Measurements from ENCODE around the gene IL17RD.

IL17RD gene

GRCh38 chr3:57133157-57133556 lies 32.0 kb downstream of the IL17RD start:
- Histone ChIP-seq H3K4me1 (ENCODE audit: control insufficient read depth, low read length) (no peaks in the 10 kb centered on the region), H4K20me1 (ENCODE audit: control insufficient read depth, insufficient read depth, low read depth, low read length) (no peaks in the 10 kb centered on the region), H3K9me3 (ENCODE audit: control insufficient read depth, insufficient read depth, low read length) (no peaks in the 10 kb centered on the region), H3K4me2 (ENCODE audit: low read length) (no peak overlapping the region), H3K79me2 (ENCODE audit: control insufficient read depth, low read length) (no peaks in the 10 kb centered on the region), H3K36me3 (ENCODE audit: control insufficient read depth, low read length) (no peaks in the 10 kb centered on the region), H3K4me3 (ENCODE audit: low read length) (no peak overlapping the region), H3K9me2 (replicated peaks; ENCODE audit: control insufficient read depth, low read length) (no peaks in the 10 kb centered on the region), H3F3A (ENCODE audit: control insufficient read depth, insufficient read depth) (no peaks in the 10 kb centered on the region), H3K27ac (ENCODE audit: low read depth, low read length) (no peak overlapping the region), H3K27me3 (ENCODE audit: control insufficient read depth, low read length) (peaks cover 4% of the 10 kb centered on the region; the same call in 1 of the 2 replicates)
- no peak for TF ChIP-seq EZH2phosphoT487 (IDR thresholded peaks at IDR 0.05; ENCODE audit: borderline replicate concordance, low read length)
- no peak for TF ChIP-seq CTCF (IDR thresholded peaks at IDR 0.05; ENCODE audit: low read depth, low read length, poor library complexity, severe bottlenecking)

GRCh38 chr3:57132674-57133073 lies 32.5 kb downstream of the IL17RD start:
- no peak overlapping the region for H3K4me2 ChIP-seq (ENCODE audit: low read length)
- no peaks in the 10 kb centered on the region for H3K4me1 ChIP-seq (ENCODE audit: control insufficient read depth, low read length)
- no peak overlapping the region for H3K4me3 ChIP-seq (ENCODE audit: low read length)
- TF ChIP-seq CTCF (IDR thresholded peaks at IDR 0.05; ENCODE audit: low read depth, low read length, poor library complexity, severe bottlenecking) (no peak), EZH2phosphoT487 (IDR thresholded peaks at IDR 0.05; ENCODE audit: borderline replicate concordance, low read length) (no peak)
- no peaks in the 10 kb centered on the region for H3F3A ChIP-seq (ENCODE audit: control insufficient read depth, insufficient read depth)
- H3K27ac ChIP-seq (ENCODE audit: low read depth, low read length), result no peak overlapping the region
- peaks cover 4% of the 10 kb centered on the region; the same call in 1 of the 2 replicates for H3K27me3 ChIP-seq (ENCODE audit: control insufficient read depth, low read length)
- H3K9me3 ChIP-seq (ENCODE audit: control insufficient read depth, insufficient read depth, low read length), result no peaks in the 10 kb centered on the region
- H3K79me2 ChIP-seq (ENCODE audit: control insufficient read depth, low read length), result no peaks in the 10 kb centered on the region
- no peaks in the 10 kb centered on the region for H3K36me3 ChIP-seq (ENCODE audit: control insufficient read depth, low read length)
- no peaks in the 10 kb centered on the region for H4K20me1 ChIP-seq (ENCODE audit: control insufficient read depth, insufficient read depth, low read depth, low read length)
- H3K9me2 ChIP-seq (replicated peaks; ENCODE audit: control insufficient read depth, low read length), result no peaks in the 10 kb centered on the region

- H3K4me3 ChIP-seq (ENCODE audit: low read length), result no peak overlapping the region
- H3K27ac ChIP-seq (ENCODE audit: low read depth, low read length), result no peak overlapping the region
- H3K4me1 ChIP-seq (ENCODE audit: control insufficient read depth, low read length), result no peaks in the 10 kb centered on the region
- H3K79me2 ChIP-seq (ENCODE audit: control insufficient read depth, low read length), result no peaks in the 10 kb centered on the region
- no peak for TF ChIP-seq CTCF (IDR thresholded peaks at IDR 0.05; ENCODE audit: low read depth, low read length, poor library complexity, severe bottlenecking)
- no peak for TF ChIP-seq EZH2phosphoT487 (IDR thresholded peaks at IDR 0.05; ENCODE audit: borderline replicate concordance, low read length)
- H3K27me3 ChIP-seq (ENCODE audit: control insufficient read depth, low read length), result no peaks in the 10 kb centered on the region; the same call in 1 of the 2 replicates
- H4K20me1 ChIP-seq (ENCODE audit: control insufficient read depth, insufficient read depth, low read depth, low read length), result no peaks in the 10 kb centered on the region
- H3F3A ChIP-seq (ENCODE audit: control insufficient read depth, insufficient read depth), result no peaks in the 10 kb centered on the region
- H3K4me2 ChIP-seq (ENCODE audit: low read length), result no peak overlapping the region
- H3K9me3 ChIP-seq (ENCODE audit: control insufficient read depth, insufficient read depth, low read length), result no peaks in the 10 kb centered on the region
- no peaks in the 10 kb centered on the region for H3K36me3 ChIP-seq (ENCODE audit: control insufficient read depth, low read length)
- H3K9me2 ChIP-seq (replicated peaks; ENCODE audit: control insufficient read depth, low read length), result no peaks in the 10 kb centered on the region
Observed at GRCh38 chr3:57131210-57131588, 34.0 kb downstream of the IL17RD start.
